MCF 10A (cell line): ENCODE results near the gene SNAP91. TPM values are rescaled to one million over a fixed set of nuclear protein-coding genes. Genes with fewer than 3 reads are reported as not detected.
"Not testable (repeated sequence)": the region's sequence is repeated elsewhere in the genome, so short reads cannot be mapped to it uniquely, and the experiment has no call there.

Experiments
- BruUV-seq: library from RNA; stranded (reverse); fragments of 400-500 nt; replicated peaks from 2 replicates; lab custom pipeline; 2021; lab: Mats Ljungman, UMichigan
- CTCF ChIA-PET: fragments of 300-600 bp; sonication (Branson Sonifier 250); formaldehyde crosslinking; extraction: SDS; loops from one replicate; lab custom pipeline; 2021; ENCODE audit warnings: antibody characterized with exemption, inconsistent platforms; lab: Yijun Ruan, JAX
- POLR2A ChIA-PET: fragments of 300-600, 350-650 bp; sonication (Branson Sonifier 250); formaldehyde crosslinking; extraction: SDS; loops from one replicate; lab custom pipeline; 2020; ENCODE audit warnings: antibody characterized with exemption, inconsistent platforms; lab: Yijun Ruan, JAX
- DNase-seq: peaks from one replicate; pipeline ENCODE4 v3.0.0-alpha.2; 2018; ENCODE audit not compliant: unreplicated experiment
- H3K27ac Mint-ChIP-seq: one replicate; pipeline ENCODE4 v1.8.0; 2022; ENCODE audit warnings: mild to moderate bottlenecking, low read depth, mixed read lengths; ENCODE audit not compliant: unreplicated experiment
- H3K27me3 Mint-ChIP-seq: one replicate; pipeline ENCODE4 v1.8.0; 2022; ENCODE audit warnings: mixed read lengths; ENCODE audit not compliant: insufficient read depth, unreplicated experiment
- H3K36me3 Mint-ChIP-seq: one replicate; pipeline ENCODE4 v1.8.0; 2022; ENCODE audit warnings: mild to moderate bottlenecking, moderate library complexity, mixed read lengths; ENCODE audit not compliant: insufficient read depth, unreplicated experiment
- H3K4me1 Mint-ChIP-seq: one replicate; pipeline ENCODE4 v1.8.0; 2022; ENCODE audit warnings: mixed read lengths; ENCODE audit not compliant: insufficient read depth, unreplicated experiment
- H3K4me3 Mint-ChIP-seq: one replicate; pipeline ENCODE4 v1.8.0; 2022; ENCODE audit warnings: mild to moderate bottlenecking, moderate library complexity, mixed read lengths; ENCODE audit not compliant: unreplicated experiment
- H3K9me3 Mint-ChIP-seq: one replicate; pipeline ENCODE4 v1.8.0; 2022; ENCODE audit warnings: mixed read lengths; ENCODE audit not compliant: unreplicated experiment
- CTCF ChIP-seq: fragments of 200-600 bp; IDR thresholded peaks from one replicate; pipeline ENCODE4 v1.8.0; 2022; ENCODE audit warnings: antibody characterized with exemption, mild to moderate bottlenecking; ENCODE audit not compliant: unreplicated experiment
- intact Hi-C: fragments of 100-400 bp; cut with micrococcal nuclease; formaldehyde crosslinking; loops from 2 replicates; pipeline ENCODE4 v1.14.1; 2022
- total RNA-seq: library from RNA; stranded (reverse); gene quantifications from 2 replicates; pipeline ENCODE4 v1.2.3, GENCODE V29; 2022

Gene SNAP91
- total RNA-seq, 1 experiment from 2014 or later, result not detected

GRCh38 chr6:83558975-83559374 is 149.9 kb downstream of the SNAP91 start:
- no TSS peak for BruUV-seq
- no peak for DNase-seq
- CTCF ChIA-PET, result interaction anchor here (0.5 to 0.7 kb wide), 4 partner anchors 12 to 71 kb away, joined by 3 read pairs; partner anchors contain the start of gene PRSS35
- Mint-ChIP-seq H3K4me1 (no peaks in the 10 kb centered on the region), H3K27ac (no peak overlapping the region), H3K27me3 (peaks cover 44% of the 10 kb centered on the region), H3K4me3 (no peak overlapping the region), H3K9me3 (peaks cover 9% of the 10 kb centered on the region), H3K36me3 (no peaks in the 10 kb centered on the region)
- intact Hi-C loops, result no loop called here
- POLR2A ChIA-PET, result interaction anchor here (0.6 kb wide), 1 partner anchor 77 kb away, joined by 4 read pairs; no protein-coding TSS in a partner anchor
- no peak for TF ChIP-seq CTCF

DNA sequence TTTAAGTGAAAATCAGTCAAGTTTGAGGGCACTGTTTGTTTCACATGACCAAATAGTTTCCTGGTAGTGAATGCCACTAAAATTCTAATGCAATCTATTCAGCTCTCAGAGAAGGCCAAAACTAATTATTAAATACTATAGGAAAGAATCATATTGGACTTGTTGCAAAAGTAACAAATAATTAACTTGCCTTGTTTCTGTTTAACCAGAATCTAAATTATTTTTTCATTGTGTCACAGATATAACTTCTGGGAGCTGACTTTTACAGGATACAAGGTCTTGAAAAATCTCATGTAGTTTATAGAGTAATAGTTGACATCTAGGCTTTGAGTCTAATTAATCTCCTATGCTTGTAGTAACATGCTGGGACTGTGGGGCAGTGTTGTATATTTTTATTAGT is 152.0 kb downstream of the SNAP91 start:
- Mint-ChIP-seq H3K36me3 (no peaks in the 10 kb centered on the region), H3K9me3 (no peaks in the 10 kb centered on the region), H3K4me3 (no peak overlapping the region), H3K27me3 (peaks cover 41% of the 10 kb centered on the region), H3K4me1 (no peaks in the 10 kb centered on the region), H3K27ac (no peak overlapping the region)
- ChIA-PET POLR2A (no interaction called here), CTCF (interaction anchor here (0.6 kb wide), 1 partner anchor 239 kb away, joined by 3 read pairs; no protein-coding TSS in a partner anchor)
- no TSS peak for BruUV-seq
- intact Hi-C loops, result no loop called here
- DNase-seq, result no peak
- TF ChIP-seq CTCF, result no peak

GRCh38 chr6:83551748-83552147 is 157.2 kb downstream of the SNAP91 start:
- BruUV-seq, DNase-seq, H3K27ac Mint-ChIP-seq, H3K4me1 Mint-ChIP-seq, H3K9me3 Mint-ChIP-seq, CTCF ChIA-PET, intact Hi-C loops, POLR2A ChIA-PET, H3K4me3 Mint-ChIP-seq, H3K36me3 Mint-ChIP-seq: not testable (repeated sequence)
- peaks cover 85% of the 10 kb centered on the region for H3K27me3 Mint-ChIP-seq

- H3K27me3 Mint-ChIP-seq, result peaks cover 82% of the 10 kb centered on the region
- H3K27ac Mint-ChIP-seq, DNase-seq, POLR2A ChIA-PET, H3K36me3 Mint-ChIP-seq, BruUV-seq, H3K4me3 Mint-ChIP-seq, CTCF ChIA-PET, intact Hi-C loops, H3K9me3 Mint-ChIP-seq, H3K4me1 Mint-ChIP-seq: not testable (repeated sequence)
Measured at GRCh38 chr6:83550482-83550881, 158.4 kb downstream of the SNAP91 start.

DNA sequence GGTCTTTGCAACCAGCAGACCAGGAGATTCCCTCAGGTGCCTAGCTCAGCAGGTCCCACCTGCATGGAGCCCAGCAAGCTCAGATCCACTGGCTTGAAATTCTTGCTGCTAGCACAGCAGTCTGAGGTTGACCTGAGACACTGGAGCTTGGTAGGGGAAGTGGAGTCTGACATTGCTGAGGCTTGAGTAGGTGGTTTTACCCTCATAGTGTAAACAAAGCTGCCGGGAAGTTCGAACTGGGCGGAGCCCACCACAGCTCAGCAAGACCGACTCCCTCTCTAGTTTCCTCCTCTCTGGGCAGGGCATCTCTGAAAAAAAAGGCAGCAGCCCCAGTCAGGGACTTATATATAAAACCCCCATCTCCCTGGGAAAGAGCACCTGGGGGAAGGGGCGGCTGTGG is 162.3 kb downstream of the SNAP91 start:
- DNase-seq, result no peak
- no peaks in the 10 kb centered on the region for H3K9me3 Mint-ChIP-seq
- no TSS peak for BruUV-seq
- intact Hi-C loops, result no loop called here
- CTCF ChIA-PET, result interaction anchor here (0.6 to 1.2 kb wide), 2 partner anchors 198 to 325 kb away, joined by 3 to 5 read pairs; no protein-coding TSS in a partner anchor
- POLR2A ChIA-PET, result no interaction called here
- H3K27me3 Mint-ChIP-seq, result peaks cover 75% of the 10 kb centered on the region
- no peaks in the 10 kb centered on the region for H3K4me1 Mint-ChIP-seq
- H3K4me3 Mint-ChIP-seq, result no peak overlapping the region
- no peak overlapping the region for H3K27ac Mint-ChIP-seq
- no peaks in the 10 kb centered on the region for H3K36me3 Mint-ChIP-seq
- no peak for TF ChIP-seq CTCF
